ENCODE results near the gene PPP1R9B.

PPP1R9B gene

DNA sequence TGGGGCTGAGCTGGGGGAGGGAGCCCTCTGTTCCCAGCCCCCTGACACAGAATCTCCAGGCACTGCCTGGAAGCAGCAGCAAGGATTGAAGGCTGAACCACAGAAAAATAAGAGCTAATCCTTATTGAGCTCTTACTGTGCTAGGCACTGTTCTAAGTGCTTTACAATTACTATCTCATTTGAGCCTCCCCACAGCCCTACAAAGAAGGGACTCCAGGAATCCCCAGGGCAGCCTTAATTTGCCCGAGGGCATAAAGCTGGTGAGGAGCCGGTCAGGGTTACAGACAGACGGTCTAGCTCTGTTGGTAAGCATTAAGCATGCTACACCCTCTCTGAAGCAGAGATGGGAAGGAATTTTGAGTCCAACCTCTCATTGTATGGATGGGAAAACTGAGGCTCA is 27.5 kb downstream of the PPP1R9B start:
- no peak for DNase-seq

- no peak for DNase-seq
These were observed 29.8 kb downstream of the PPP1R9B start for GRCh38 chr17:50120475-50121253.

- no peak for DNase-seq
These were observed 31.7 kb downstream of the PPP1R9B start for GRCh38 chr17:50118828-50119218.

DNA sequence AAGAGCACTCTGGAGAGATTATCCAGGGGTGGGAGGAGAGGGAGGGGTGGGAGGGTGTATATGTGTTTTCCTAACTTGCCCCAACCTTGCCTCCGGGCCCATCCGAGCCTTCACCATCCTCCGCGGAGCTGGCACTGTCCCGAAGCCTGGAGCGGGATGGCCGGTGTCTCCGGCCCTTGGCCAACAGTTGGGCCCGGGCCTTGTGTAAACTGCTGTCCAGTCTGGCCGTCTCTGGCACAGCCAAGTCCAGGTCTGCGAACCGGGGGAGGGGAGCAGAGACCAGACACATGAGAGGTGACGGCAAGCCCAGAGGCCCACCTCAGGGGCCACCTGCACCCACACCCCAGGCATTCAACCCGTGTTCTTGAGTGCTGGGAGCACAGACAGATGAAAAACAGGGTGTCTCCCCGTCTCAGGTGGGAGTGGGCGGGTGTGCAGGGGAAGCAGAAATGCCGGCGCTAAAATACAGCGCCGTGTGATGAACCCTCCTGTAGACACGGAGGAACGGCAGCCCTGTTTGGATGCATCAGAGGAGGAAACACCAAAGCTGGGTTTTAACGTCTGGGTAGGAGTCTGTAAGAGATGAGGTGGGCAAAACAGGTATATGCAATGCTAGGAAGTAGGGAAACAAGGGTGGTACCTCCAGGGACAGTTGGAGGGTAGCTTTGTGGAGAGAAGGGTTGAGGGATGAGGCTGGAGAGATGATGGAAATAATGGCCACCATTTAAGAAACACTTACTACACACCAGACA is 32.2 kb downstream of the PPP1R9B start:
- DNase-seq, result no peak

- DNase-seq, result no peak
These were observed 33.0 kb downstream of the PPP1R9B start for GRCh38 chr17:50117202-50118051.

DNA sequence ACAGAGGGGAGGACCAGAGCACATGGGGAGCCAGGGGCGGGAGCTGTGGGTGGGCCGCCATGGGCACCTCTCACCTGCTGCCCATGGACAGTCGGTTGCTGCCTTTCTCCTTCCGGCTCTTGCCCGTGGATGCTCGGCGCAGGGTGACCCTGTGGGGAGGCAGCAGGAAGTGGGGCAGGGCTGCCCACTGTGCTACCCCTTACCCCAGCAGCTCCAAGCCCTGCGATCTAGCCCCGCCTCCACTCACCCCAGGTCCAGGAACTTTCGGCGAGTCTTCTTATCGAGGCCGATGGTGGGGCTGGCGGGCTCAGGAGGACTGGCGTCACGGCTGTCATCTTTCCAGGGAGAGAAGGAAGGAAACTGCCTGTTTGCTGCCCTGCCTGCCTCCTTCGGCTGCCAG is 34.7 kb downstream of the PPP1R9B start:
- DNase-seq, result no peak

DNA sequence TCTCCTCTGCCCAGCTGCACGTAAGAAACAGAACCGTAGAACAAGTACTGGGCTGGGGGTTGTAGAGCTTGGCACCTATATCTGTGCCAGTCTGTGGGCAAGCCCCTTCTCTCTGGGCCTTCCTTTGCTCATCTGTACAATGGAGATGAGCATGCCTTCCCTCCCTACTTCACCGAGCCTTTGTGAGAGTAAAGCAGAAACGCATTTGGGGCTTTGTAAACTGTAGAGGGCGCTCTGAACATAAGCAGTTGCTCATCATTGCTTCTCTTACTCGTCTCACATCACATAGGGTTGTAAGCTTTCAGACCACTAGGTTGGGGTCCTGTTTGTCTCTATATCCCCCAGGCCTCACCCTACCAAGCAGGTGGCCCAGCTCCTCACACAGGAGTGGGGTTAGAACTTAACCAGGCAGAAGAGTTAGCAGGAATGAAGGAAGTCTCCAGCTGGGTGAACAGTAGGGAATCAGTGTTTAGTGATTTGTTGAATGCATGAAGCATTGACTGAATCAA is 35.6 kb downstream of the PPP1R9B start:
- DNase-seq, result no peak

- DNase-seq, result no peak
These were observed 36.1 kb downstream of the PPP1R9B start for GRCh38 chr17:50114401-50114800.

- no peak for DNase-seq
These were observed 36.7 kb downstream of the PPP1R9B start for GRCh38 chr17:50113624-50114320.

- DNase-seq, result no peak
These were observed 37.8 kb downstream of the PPP1R9B start for GRCh38 chr17:50112694-50113093.

GRCh38 chr17:50111673-50112655 is 38.5 kb downstream of the PPP1R9B start:
- DNase-seq, result no peak

DNA sequence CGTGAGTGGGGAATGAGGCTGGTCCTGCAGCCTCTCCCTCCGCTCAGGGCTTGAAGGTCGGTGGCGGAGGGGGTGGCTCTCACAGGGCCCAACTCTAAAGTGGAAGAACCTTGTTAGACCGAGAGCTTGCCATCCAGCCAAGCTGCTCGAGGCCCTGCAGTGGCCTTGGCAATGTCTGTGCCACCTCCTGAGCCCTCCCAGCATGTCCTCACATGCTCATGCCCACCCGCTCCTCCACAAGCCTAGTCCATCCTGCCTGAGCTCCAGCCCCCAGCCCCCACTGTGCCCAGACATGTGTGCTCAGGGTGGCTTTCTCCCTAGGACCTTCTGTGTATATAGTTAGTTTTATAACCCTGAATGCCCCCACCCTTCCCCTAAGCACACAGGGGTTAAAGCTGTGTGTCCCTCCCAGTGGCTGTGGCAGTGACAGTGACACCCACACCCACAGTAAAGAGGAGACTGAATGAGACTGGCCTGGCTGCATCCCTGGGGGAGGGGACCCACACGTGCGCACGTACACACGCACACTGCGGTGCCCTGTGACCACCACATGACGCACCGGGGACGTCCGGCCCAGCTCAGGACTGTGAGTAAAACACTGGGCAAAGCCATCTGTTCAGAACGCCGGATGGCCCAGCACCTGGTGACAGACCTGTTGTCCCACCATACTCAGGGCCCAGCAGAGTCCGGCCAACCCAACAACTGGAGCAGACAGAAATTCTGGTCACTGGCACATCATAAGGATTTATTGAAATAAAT is 39.7 kb downstream of the PPP1R9B start:
- no peak for DNase-seq

DNA sequence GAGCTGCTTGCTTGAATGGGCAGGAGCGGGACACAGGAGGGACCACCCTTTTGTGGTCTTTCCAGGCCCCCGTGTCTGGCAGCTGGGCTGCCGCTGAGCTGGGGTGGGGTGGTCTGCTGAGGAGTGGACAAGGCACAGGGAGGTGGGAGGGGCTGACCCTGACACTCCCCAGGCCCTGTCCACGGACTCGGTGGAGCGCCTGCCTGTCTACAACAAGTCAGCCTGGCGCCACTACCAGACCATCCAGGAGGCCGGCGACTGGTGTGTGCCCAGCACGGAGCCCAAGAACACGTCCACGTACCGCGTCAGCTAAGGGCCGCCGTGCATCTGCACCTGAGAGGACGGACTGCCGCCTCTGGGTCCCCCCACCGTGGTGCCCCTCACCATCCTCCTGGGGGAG is 40.7 kb downstream of the PPP1R9B start:
- no peak for DNase-seq

GRCh38 chr17:50109207-50109606 is 41.3 kb downstream of the PPP1R9B start:
- no peak for DNase-seq

DNA sequence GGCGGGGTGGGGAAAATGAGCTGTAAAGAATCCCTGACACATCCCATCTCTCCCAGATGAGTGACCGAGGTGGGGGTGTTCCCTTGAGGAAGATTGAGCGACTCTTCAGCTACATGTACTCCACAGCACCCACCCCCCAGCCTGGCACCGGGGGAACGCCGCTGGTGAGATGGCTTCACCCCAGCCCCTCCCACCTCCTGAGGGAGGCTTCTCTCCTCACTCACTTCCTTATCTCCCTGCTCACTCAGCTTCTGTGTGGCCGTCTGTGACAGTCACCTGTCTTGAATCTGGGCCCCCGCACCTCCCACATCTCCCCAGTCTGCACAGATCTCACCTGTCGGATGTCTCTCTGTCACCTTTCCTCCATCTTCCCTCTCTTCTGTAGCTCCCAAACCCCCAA is 41.9 kb downstream of the PPP1R9B start:
- no peak for DNase-seq

DNA sequence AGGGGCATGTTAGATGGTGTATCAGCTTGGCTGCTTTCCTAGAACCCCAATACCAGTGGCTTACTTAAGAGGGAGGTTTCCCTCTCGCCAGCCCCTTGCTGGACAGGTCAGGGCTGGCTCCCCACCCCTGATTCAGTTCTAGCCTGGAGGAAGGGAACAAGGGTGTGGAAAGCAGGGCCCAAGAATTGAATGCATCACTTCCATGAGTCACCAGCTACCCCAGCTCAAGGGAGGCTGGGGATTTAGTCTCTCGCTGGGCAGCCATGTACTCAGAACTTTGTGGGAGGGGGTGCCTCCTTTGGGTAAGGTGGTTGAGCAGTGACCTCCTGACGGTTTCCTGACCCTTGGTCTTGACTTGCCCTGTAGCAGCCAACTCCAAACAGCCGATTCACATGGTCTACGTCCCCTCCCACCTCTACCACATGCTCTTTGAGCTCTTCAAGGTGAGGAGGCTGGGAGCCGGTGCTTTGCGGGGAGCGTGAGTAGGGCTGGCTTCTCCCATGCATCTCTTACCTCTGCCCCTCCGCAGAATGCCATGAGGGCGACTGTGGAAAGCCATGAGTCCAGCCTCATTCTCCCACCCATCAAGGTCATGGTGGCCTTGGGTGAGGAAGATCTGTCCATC is 42.6 kb downstream of the PPP1R9B start:
- no peak for DNase-seq

DNA sequence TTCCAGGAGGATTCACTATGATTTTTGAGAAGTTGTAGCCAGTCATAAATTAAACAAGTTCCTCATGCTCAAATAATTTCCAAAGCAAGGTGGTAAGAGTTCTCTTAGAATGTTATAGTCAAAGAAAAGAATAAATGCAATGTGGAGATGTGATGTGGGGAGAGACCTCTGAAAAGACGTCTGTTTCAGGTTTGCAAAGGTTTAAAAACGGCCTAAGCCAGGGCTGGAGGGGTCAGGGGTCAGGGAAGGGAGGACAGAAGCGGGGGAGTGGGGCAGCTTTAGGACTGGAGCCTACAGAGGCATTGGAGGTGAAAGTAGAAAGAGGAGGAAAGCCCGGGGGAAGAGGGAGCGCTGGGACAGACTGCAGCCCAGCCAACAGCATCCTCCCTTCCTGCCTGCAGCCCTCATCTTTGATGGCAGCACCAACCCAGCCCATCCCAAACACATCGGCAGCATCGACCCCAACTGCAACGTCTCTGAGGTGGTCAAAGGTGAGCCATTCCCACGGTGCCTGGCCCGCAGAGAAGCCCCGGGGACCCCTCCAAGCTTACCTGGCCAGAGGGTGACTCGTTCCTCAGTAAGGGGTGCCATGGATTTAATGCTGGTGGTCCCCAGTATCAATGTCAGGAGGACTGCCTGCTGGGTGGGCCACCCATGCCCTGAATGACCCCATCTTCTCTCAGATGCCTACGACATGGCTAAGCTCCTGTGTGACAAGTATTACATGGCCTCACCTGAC is 43.9 kb downstream of the PPP1R9B start:
- DNase-seq, result no peak

- DNase-seq, result no peak
These were observed 44.7 kb downstream of the PPP1R9B start for GRCh38 chr17:50105811-50106210.

DNA sequence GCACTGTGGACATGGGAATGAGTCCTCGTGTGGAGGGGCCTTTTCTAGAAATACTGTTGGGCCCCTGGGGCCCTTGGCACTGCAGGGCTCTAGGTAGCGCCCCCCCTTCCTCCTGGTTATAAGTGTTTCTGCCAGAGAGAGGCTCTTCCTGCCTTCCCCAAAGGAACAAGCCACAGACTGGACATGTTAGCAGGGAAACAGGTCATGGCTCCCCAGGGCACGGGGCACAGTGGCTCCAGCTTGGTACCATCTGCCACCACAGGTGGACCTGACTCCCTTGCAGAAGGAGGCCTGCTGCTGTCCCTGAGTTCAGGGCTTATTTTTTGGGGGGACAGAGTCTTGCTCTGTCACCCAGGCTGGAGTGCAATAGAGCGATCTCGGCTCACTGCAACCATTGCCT is 46.5 kb downstream of the PPP1R9B start:
- no peak for DNase-seq
